BJ (cell line): ENCODE data around the gene MAP6. TPM values are rescaled to one million over a fixed set of nuclear protein-coding genes. Genes with fewer than 3 reads are reported as not detected.

ENCODE experiments used
- CTCF ChIA-PET: fragments of 350-600 bp; formaldehyde crosslinking; extraction: SDS; loops from one replicate; lab custom pipeline; 2021; ENCODE audit warnings: antibody characterized with exemption, inconsistent platforms; lab: Yijun Ruan, JAX
- POLR2A ChIA-PET: fragments of 300-600 bp; sonication (Branson Sonifier 250); formaldehyde crosslinking; extraction: SDS; loops from one replicate; lab custom pipeline; 2021; ENCODE audit warnings: antibody characterized with exemption; lab: Charles Lee
- DNase-seq: peaks from one replicate; pipeline ENCODE4 v3.0.0-alpha.2; 2011; ENCODE audit warnings: low read depth
- H3K27me3 ChIP-seq: 2 replicates; pipeline ENCODE4 v1.6.0; 2011; ENCODE audit warnings: low read length; ENCODE audit not compliant: control insufficient read depth, insufficient read depth
- H3K36me3 ChIP-seq: 2 replicates; pipeline ENCODE4 v1.5.1; 2011; ENCODE audit warnings: low read length; ENCODE audit not compliant: control insufficient read depth, insufficient read depth
- H3K4me3 ChIP-seq: 2 replicates; pipeline ENCODE4 v1.5.1; 2011; ENCODE audit warnings: low read depth, mild to moderate bottlenecking, control low read depth, low read length
- CTCF ChIP-seq: IDR thresholded peaks from 2 replicates; pipeline ENCODE4 v1.5.1; 2011; ENCODE audit warnings: low read depth, mild to moderate bottlenecking, control low read depth, inconsistent platforms, low read length, moderate library complexity; ENCODE audit not compliant: insufficient read depth
- polyA plus RNA-seq: library from polyadenylated mRNA; depleted of rRNA; stranded (reverse); fragments of >200 nt; gene quantifications from 2 replicates; pipeline ENCODE4 v1.2.3, GENCODE V29; 2011; rRNA removed
- small RNA-seq: library from RNA; depleted of rRNA; stranded (forward); fragments of <200 nt; gene quantifications from one replicate; pipeline ENCODE3, GENCODE V24; 2012; ENCODE audit warnings: low replicate concordance, low read depth; ENCODE audit not compliant: insufficient read length

The MAP6 gene
- polyA plus RNA-seq, 1 experiment, result 12.3 TPM

- no peak for DNase-seq
- Histone ChIP-seq H3K4me3 (no peak overlapping the region), H3K27me3 (peaks cover 3% of the 10 kb centered on the region; the same call in 1 of the 2 replicates), H3K36me3 (no peaks in the 10 kb centered on the region)
- no peak for TF ChIP-seq CTCF
- CTCF ChIA-PET, result interaction anchor here (1.0 to 1.7 kb wide), 2 partner anchors 106 to 153 kb away, joined by 3 read pairs; no protein-coding TSS in a partner anchor
- POLR2A ChIA-PET, result no interaction called here
Observed at GRCh38 chr11:75537740-75538139, 131.1 kb downstream of the MAP6 start.

Small RNA genes within 50 kb of the gene (small RNA-seq; reads per million reads assigned to genes)
- gene AP001922.4, result not detected

Other genes starting within 250 kb of the MAP6 start
- 1.7 and 3.1 TPM in 2 replicates for gene KLHL35, start 235.8 kb downstream of the MAP6 start, polyA plus RNA-seq
- gene GDPD5, start 143.1 kb downstream of the MAP6 start, polyA plus RNA-seq, result 5.0 and 7.7 TPM in 2 replicates
- gene SERPINH1, start 106.8 kb downstream of the MAP6 start, polyA plus RNA-seq, result 1,158 and 1,604 TPM in 2 replicates
- not detected in 2 replicates for gene MOGAT2, start 48.8 kb upstream of the MAP6 start, polyA plus RNA-seq
- 1.1 and 2.6 TPM in 2 replicates for gene DGAT2, start 99.7 kb upstream of the MAP6 start, polyA plus RNA-seq
- gene UVRAG, start 146.2 kb upstream of the MAP6 start, polyA plus RNA-seq, result 8.2 and 10.7 TPM in 2 replicates